ENCODE results near the gene VPS13C.

Gene VPS13C

GRCh38 chr15:62060113-62060895, at the start of gene VPS13C:
VPS13C (minus strand) TSS chr15:62060447; CDS start chr15:62060374, 73 bp downstream.
- Histone ChIP-seq H3K27me3 (ENCODE audit: control insufficient read depth, insufficient read depth, low read length) (no peaks in the 10 kb centered on the region), H3K4me3 (ENCODE audit: low read length) (peak within 1 kb of the TSS; percentile 94), H3K9ac (ENCODE audit: low read length) (peak within 1 kb of the TSS; percentile 70), H3K27ac (ENCODE audit: low read depth, low read length) (peak within 1 kb of the TSS; percentile 86), H3K4me1 (ENCODE audit: control insufficient read depth, insufficient read depth, low read length) (peaks cover 5% of the 10 kb centered on the region), H3K36me3 (ENCODE audit: control insufficient read depth, insufficient read depth, low read length) (no peaks in the 10 kb centered on the region)

GRCh38 chr15:62109437-62109836, 49.2 kb upstream of the VPS13C start:
- Histone ChIP-seq H3K4me1 (ENCODE audit: control insufficient read depth, insufficient read depth, low read length) (peaks cover 5% of the 10 kb centered on the region), H3K27ac (ENCODE audit: low read depth, low read length) (no peak overlapping the region), H3K27me3 (ENCODE audit: control insufficient read depth, insufficient read depth, low read length) (no peaks in the 10 kb centered on the region), H3K9ac (ENCODE audit: low read length) (no peak overlapping the region), H3K36me3 (ENCODE audit: control insufficient read depth, insufficient read depth, low read length) (no peaks in the 10 kb centered on the region), H3K4me3 (ENCODE audit: low read length) (no peak overlapping the region)

GRCh38 chr15:62108411-62108810, 48.2 kb upstream of the VPS13C start:
- no peak overlapping the region for H3K9ac ChIP-seq (ENCODE audit: low read length)
- no peaks in the 10 kb centered on the region for H3K27me3 ChIP-seq (ENCODE audit: control insufficient read depth, insufficient read depth, low read length)
- no peak overlapping the region for H3K27ac ChIP-seq (ENCODE audit: low read depth, low read length)
- no peak overlapping the region for H3K4me3 ChIP-seq (ENCODE audit: low read length)
- H3K4me1 ChIP-seq (ENCODE audit: control insufficient read depth, insufficient read depth, low read length) = peaks cover 5% of the 10 kb centered on the region
- H3K36me3 ChIP-seq (ENCODE audit: control insufficient read depth, insufficient read depth, low read length) = no peaks in the 10 kb centered on the region

GRCh38 chr15:62107571-62108121, 47.4 kb upstream of the VPS13C start:
- Histone ChIP-seq H3K4me3 (ENCODE audit: low read length) (no peak overlapping the region), H3K4me1 (ENCODE audit: control insufficient read depth, insufficient read depth, low read length) (peaks cover 5% of the 10 kb centered on the region), H3K9ac (ENCODE audit: low read length) (no peak overlapping the region), H3K27ac (ENCODE audit: low read depth, low read length) (no peak overlapping the region), H3K27me3 (ENCODE audit: control insufficient read depth, insufficient read depth, low read length) (no peaks in the 10 kb centered on the region), H3K36me3 (ENCODE audit: control insufficient read depth, insufficient read depth, low read length) (no peaks in the 10 kb centered on the region)

- H3K4me3 ChIP-seq (ENCODE audit: low read length) = no peak overlapping the region
- no peak overlapping the region for H3K9ac ChIP-seq (ENCODE audit: low read length)
- H3K4me1 ChIP-seq (ENCODE audit: control insufficient read depth, insufficient read depth, low read length) = peaks cover 5% of the 10 kb centered on the region
- H3K27ac ChIP-seq (ENCODE audit: low read depth, low read length) = no peak overlapping the region
- H3K36me3 ChIP-seq (ENCODE audit: control insufficient read depth, insufficient read depth, low read length) = no peaks in the 10 kb centered on the region
- H3K27me3 ChIP-seq (ENCODE audit: control insufficient read depth, insufficient read depth, low read length) = no peaks in the 10 kb centered on the region
Observed at GRCh38 chr15:62106096-62106495, 45.8 kb upstream of the VPS13C start.

GRCh38 chr15:62105266-62105665, 45.0 kb upstream of the VPS13C start:
- no peak overlapping the region for H3K27ac ChIP-seq (ENCODE audit: low read depth, low read length)

GRCh38 chr15:62104846-62105245, 44.6 kb upstream of the VPS13C start:
- no peaks in the 10 kb centered on the region for H3K27me3 ChIP-seq (ENCODE audit: control insufficient read depth, insufficient read depth, low read length)
- no peaks in the 10 kb centered on the region for H3K36me3 ChIP-seq (ENCODE audit: control insufficient read depth, insufficient read depth, low read length)
- H3K4me3 ChIP-seq (ENCODE audit: low read length) = no peak overlapping the region
- no peak overlapping the region for H3K9ac ChIP-seq (ENCODE audit: low read length)
- no peak overlapping the region for H3K27ac ChIP-seq (ENCODE audit: low read depth, low read length)
- no peaks in the 10 kb centered on the region for H3K4me1 ChIP-seq (ENCODE audit: control insufficient read depth, insufficient read depth, low read length)

More at GRCh38 chr15:62105266-62105665, 45.0 kb upstream of the VPS13C start:
- H3K9ac ChIP-seq (ENCODE audit: low read length) = no peak overlapping the region
- no peaks in the 10 kb centered on the region for H3K36me3 ChIP-seq (ENCODE audit: control insufficient read depth, insufficient read depth, low read length)
- H3K27me3 ChIP-seq (ENCODE audit: control insufficient read depth, insufficient read depth, low read length) = no peaks in the 10 kb centered on the region
- no peak overlapping the region for H3K4me3 ChIP-seq (ENCODE audit: low read length)
- H3K4me1 ChIP-seq (ENCODE audit: control insufficient read depth, insufficient read depth, low read length) = peaks cover 2% of the 10 kb centered on the region

- Histone ChIP-seq H3K27me3 (ENCODE audit: control insufficient read depth, insufficient read depth, low read length) (no peaks in the 10 kb centered on the region), H3K4me1 (ENCODE audit: control insufficient read depth, insufficient read depth, low read length) (no peaks in the 10 kb centered on the region), H3K9ac (ENCODE audit: low read length) (no peak overlapping the region), H3K36me3 (ENCODE audit: control insufficient read depth, insufficient read depth, low read length) (no peaks in the 10 kb centered on the region), H3K27ac (ENCODE audit: low read depth, low read length) (no peak overlapping the region), H3K4me3 (ENCODE audit: low read length) (no peak overlapping the region)
Observed at GRCh38 chr15:62104401-62104800, 44.2 kb upstream of the VPS13C start.

GRCh38 chr15:62103431-62103830, 43.2 kb upstream of the VPS13C start:
- Histone ChIP-seq H3K27me3 (ENCODE audit: control insufficient read depth, insufficient read depth, low read length) (no peaks in the 10 kb centered on the region), H3K27ac (ENCODE audit: low read depth, low read length) (no peak overlapping the region), H3K9ac (ENCODE audit: low read length) (no peak overlapping the region), H3K36me3 (ENCODE audit: control insufficient read depth, insufficient read depth, low read length) (no peaks in the 10 kb centered on the region), H3K4me3 (ENCODE audit: low read length) (no peak overlapping the region), H3K4me1 (ENCODE audit: control insufficient read depth, insufficient read depth, low read length) (no peaks in the 10 kb centered on the region)

- Histone ChIP-seq H3K4me3 (ENCODE audit: low read length) (no peak overlapping the region), H3K27ac (ENCODE audit: low read depth, low read length) (no peak overlapping the region), H3K4me1 (ENCODE audit: control insufficient read depth, insufficient read depth, low read length) (no peaks in the 10 kb centered on the region), H3K27me3 (ENCODE audit: control insufficient read depth, insufficient read depth, low read length) (peaks cover 2% of the 10 kb centered on the region), H3K36me3 (ENCODE audit: control insufficient read depth, insufficient read depth, low read length) (no peaks in the 10 kb centered on the region), H3K9ac (ENCODE audit: low read length) (no peak overlapping the region)
Observed at GRCh38 chr15:62099094-62099601, 38.9 kb upstream of the VPS13C start.

- Histone ChIP-seq H3K9ac (ENCODE audit: low read length) (no peak overlapping the region), H3K4me3 (ENCODE audit: low read length) (no peak overlapping the region), H3K27me3 (ENCODE audit: control insufficient read depth, insufficient read depth, low read length) (peaks cover 2% of the 10 kb centered on the region), H3K36me3 (ENCODE audit: control insufficient read depth, insufficient read depth, low read length) (no peaks in the 10 kb centered on the region), H3K27ac (ENCODE audit: low read depth, low read length) (no peak overlapping the region), H3K4me1 (ENCODE audit: control insufficient read depth, insufficient read depth, low read length) (no peaks in the 10 kb centered on the region)
Observed at GRCh38 chr15:62094388-62094787, 34.1 kb upstream of the VPS13C start.

- Histone ChIP-seq H3K4me3 (ENCODE audit: low read length) (no peak overlapping the region), H3K9ac (ENCODE audit: low read length) (no peak overlapping the region), H3K27me3 (ENCODE audit: control insufficient read depth, insufficient read depth, low read length) (peaks cover 2% of the 10 kb centered on the region), H3K36me3 (ENCODE audit: control insufficient read depth, insufficient read depth, low read length) (no peaks in the 10 kb centered on the region), H3K27ac (ENCODE audit: low read depth, low read length) (no peak overlapping the region), H3K4me1 (ENCODE audit: control insufficient read depth, insufficient read depth, low read length) (no peaks in the 10 kb centered on the region)
Observed at GRCh38 chr15:62093809-62094208, 33.6 kb upstream of the VPS13C start.

GRCh38 chr15:62090988-62091387, 30.7 kb upstream of the VPS13C start:
- Histone ChIP-seq H3K27me3 (ENCODE audit: control insufficient read depth, insufficient read depth, low read length) (no peaks in the 10 kb centered on the region), H3K4me3 (ENCODE audit: low read length) (no peak overlapping the region), H3K27ac (ENCODE audit: low read depth, low read length) (no peak overlapping the region), H3K36me3 (ENCODE audit: control insufficient read depth, insufficient read depth, low read length) (no peaks in the 10 kb centered on the region), H3K9ac (ENCODE audit: low read length) (no peak overlapping the region), H3K4me1 (ENCODE audit: control insufficient read depth, insufficient read depth, low read length) (no peaks in the 10 kb centered on the region)

All from rectal smooth muscle tissue (tissue), 1 donor.